Trophoblast cell (in vitro differentiated cells and primary cell): Measurements from ENCODE around the gene ARSG.

Experiments
- DNase-seq, 2 donors: peaks; one replicate each; pipeline ENCODE4 v3.0.0-alpha.2; 2016
- H2AFZ ChIP-seq: 2 replicates; pipeline ENCODE4 v1.6.1; 2013; ENCODE audit warnings: low read length, moderate library complexity, mild to moderate bottlenecking; ENCODE audit not compliant: insufficient read depth, poor library complexity
- H2AK5ac ChIP-seq: 2 replicates; pipeline ENCODE4 v1.6.1; 2013; ENCODE audit warnings: mild to moderate bottlenecking, low read length
- H2BK120ac ChIP-seq: 2 replicates; pipeline ENCODE4 v1.6.1; 2013; ENCODE audit warnings: low read length, mild to moderate bottlenecking, moderate library complexity; ENCODE audit not compliant: insufficient read depth, poor library complexity
- H2BK12ac ChIP-seq: 2 replicates; pipeline ENCODE4 v1.6.1; 2013; ENCODE audit warnings: mild to moderate bottlenecking, low read length, moderate library complexity
- H2BK5ac ChIP-seq: 2 replicates; pipeline ENCODE4 v1.6.1; 2013; ENCODE audit warnings: low read length, low read depth, moderate library complexity, mild to moderate bottlenecking; ENCODE audit not compliant: poor library complexity
- H3K14ac ChIP-seq: 2 replicates; pipeline ENCODE4 v1.6.1; 2013; ENCODE audit warnings: mild to moderate bottlenecking, low read length
- H3K18ac ChIP-seq: 2 replicates; pipeline ENCODE4 v1.6.1; 2013; ENCODE audit warnings: mild to moderate bottlenecking, low read length
- H3K23ac ChIP-seq: 2 replicates; pipeline ENCODE4 v1.6.1; 2013; ENCODE audit warnings: low read length
- H3K27ac ChIP-seq: 2 replicates; pipeline ENCODE4 v1.5.1; 2013; ENCODE audit warnings: low read depth, mild to moderate bottlenecking, inconsistent platforms, low read length, moderate library complexity
- H3K27me3 ChIP-seq: 2 replicates; pipeline ENCODE4 v1.6.1; 2013; ENCODE audit warnings: inconsistent platforms, mild to moderate bottlenecking, low read length, moderate library complexity; ENCODE audit not compliant: insufficient read depth
- H3K36me3 ChIP-seq, 2 experiments: 1 replicate in 1 of 2; 2 replicates in 1 of 2; pipeline ENCODE4 v1.6.1; 2013; ENCODE audit warnings: low read length in 2 of 2, mild to moderate bottlenecking in 2 of 2, moderate library complexity in 1 of 2; ENCODE audit not compliant: insufficient read depth in 2 of 2, control insufficient read depth in 1 of 2
- H3K4ac ChIP-seq: 2 replicates; pipeline ENCODE4 v1.6.1; 2013; ENCODE audit warnings: low read depth, mild to moderate bottlenecking, low read length, moderate library complexity
- H3K4me1 ChIP-seq, 2 experiments: 1 replicate in 1 of 2; 2 replicates in 1 of 2; pipeline ENCODE4 v1.6.1; 2013; ENCODE audit warnings: low read length in 2 of 2, mild to moderate bottlenecking in 2 of 2, moderate library complexity in 1 of 2; ENCODE audit not compliant: insufficient read depth in 2 of 2, control insufficient read depth in 1 of 2
- H3K4me2 ChIP-seq: 2 replicates; pipeline ENCODE4 v1.6.1; 2013; ENCODE audit warnings: inconsistent platforms, mild to moderate bottlenecking, low read length, moderate library complexity
- H3K4me3 ChIP-seq: 2 replicates; pipeline ENCODE4 v1.5.1; 2013; ENCODE audit warnings: mild to moderate bottlenecking, low read depth, low read length, inconsistent platforms
- H3K79me1 ChIP-seq: one replicate; pipeline ENCODE4 v1.6.1; 2013; ENCODE audit warnings: low read length
- H3K79me2 ChIP-seq: 2 replicates; pipeline ENCODE4 v1.6.1; 2013; ENCODE audit warnings: low read length, mild to moderate bottlenecking; ENCODE audit not compliant: control insufficient read depth, insufficient read depth, poor library complexity
- H3K9ac ChIP-seq: 2 replicates; pipeline ENCODE4 v1.6.1; 2013; ENCODE audit warnings: mild to moderate bottlenecking, low read length
- H3K9me3 ChIP-seq: 2 replicates; pipeline ENCODE4 v1.6.1; 2013; ENCODE audit warnings: low read depth, mild to moderate bottlenecking, control low read depth, inconsistent platforms, low read length; ENCODE audit not compliant: insufficient read depth
- H4K12ac ChIP-seq: 2 replicates; pipeline ENCODE4 v1.6.1; 2013; ENCODE audit warnings: low read depth, mild to moderate bottlenecking, low read length, moderate library complexity
- H4K8ac ChIP-seq: 2 replicates; pipeline ENCODE4 v1.6.1; 2013; ENCODE audit warnings: low read depth, mild to moderate bottlenecking, low read length, moderate library complexity
- H4K91ac ChIP-seq: one replicate; pipeline ENCODE4 v1.6.1; 2013; ENCODE audit warnings: low read depth, mild to moderate bottlenecking, low read length, moderate library complexity
- WGBS: extraction: QIAGEN DNeasy Blood & Tissue Kit; methylation state at CpG from one replicate; pipeline ENCODE4 v1.1.7; 2013; ENCODE audit warnings: missing lambda C conversion rate; ENCODE audit not compliant: insufficient read length, insufficient coverage; ENCODE audit errors: extremely low coverage; 5-methylcytosine and 5-hydroxymethylcytosine counted together

ARSG gene

GRCh38 chr17:68439656-68440290 lies 148.5 kb downstream of the ARSG start:
- Histone ChIP-seq H3K14ac (no peak overlapping the region), H3K79me1 (no peaks in the 10 kb centered on the region), H3K79me2 (no peaks in the 10 kb centered on the region), H4K91ac (no peak overlapping the region), H4K8ac (no peak overlapping the region), H3K27ac (no peak overlapping the region), H3K4ac (no peak overlapping the region), H3K27me3 (no peaks in the 10 kb centered on the region), H3K9ac (no peak overlapping the region), H2AK5ac (no peak overlapping the region), H3K23ac (no peak overlapping the region), H3K4me2 (no peak overlapping the region), H3K18ac (no peak overlapping the region), H3K36me3 (peaks cover 32 to 36% of the 10 kb centered on the region in 2 experiments), H2BK120ac (no peak overlapping the region), H2BK5ac (no peak overlapping the region), H3K4me3 (no peak overlapping the region), H4K12ac (no peak overlapping the region), H3K9me3 (no peaks in the 10 kb centered on the region), H3K4me1 (peaks cover 8 to 11% of the 10 kb centered on the region in 2 experiments), H2AFZ (no peak overlapping the region), H2BK12ac (no peak overlapping the region)
- DNase-seq: no peak
- no CpG with 5 or more reads among the region's 8 CpGs for WGBS

GRCh38 chr17:68440526-68440925 lies 149.2 kb downstream of the ARSG start:
- peaks cover 30 to 32% of the 10 kb centered on the region in 2 experiments for H3K36me3 ChIP-seq
- WGBS: no CpG with 5 or more reads among the region's 2 CpGs
- no peak overlapping the region for H4K12ac ChIP-seq
- H3K79me2 ChIP-seq: no peaks in the 10 kb centered on the region
- no peak overlapping the region for H3K9ac ChIP-seq
- H3K4me2 ChIP-seq: no peak overlapping the region
- H3K4me3 ChIP-seq: no peak overlapping the region
- H2BK12ac ChIP-seq: no peak overlapping the region
- no peaks in the 10 kb centered on the region for H3K79me1 ChIP-seq
- no peak overlapping the region for H3K14ac ChIP-seq
- no peaks in the 10 kb centered on the region for H3K9me3 ChIP-seq
- peaks cover 10 to 12% of the 10 kb centered on the region in 2 experiments for H3K4me1 ChIP-seq
- no peak overlapping the region for H2BK5ac ChIP-seq
- no peak overlapping the region for H3K23ac ChIP-seq
- H4K8ac ChIP-seq: no peak overlapping the region
- H3K4ac ChIP-seq: no peak overlapping the region
- no peak overlapping the region for H3K27ac ChIP-seq
- H2BK120ac ChIP-seq: no peak overlapping the region
- no peaks in the 10 kb centered on the region for H3K27me3 ChIP-seq
- no peak overlapping the region for H3K18ac ChIP-seq
- no peak overlapping the region for H2AFZ ChIP-seq
- DNase-seq: peak in 1 of 2 donors; percentile 66
- H4K91ac ChIP-seq: no peak overlapping the region
- H2AK5ac ChIP-seq: no peak overlapping the region

GRCh38 chr17:68441070-68441770 lies 149.9 kb downstream of the ARSG start:
- no peak overlapping the region for H3K4me2 ChIP-seq
- peak overlapping the region; percentile 54 for H2BK5ac ChIP-seq
- no peak overlapping the region for H4K8ac ChIP-seq
- peak overlapping the region; percentile 8 for H3K18ac ChIP-seq
- H4K12ac ChIP-seq: no peak overlapping the region
- H3K9ac ChIP-seq: no peak overlapping the region
- H3K14ac ChIP-seq: peak overlapping the region; percentile 26
- no peak overlapping the region for H3K4ac ChIP-seq
- no peak overlapping the region for H3K23ac ChIP-seq
- H3K4me3 ChIP-seq: no peak overlapping the region
- H3K27ac ChIP-seq: peak overlapping the region; percentile 36
- H3K9me3 ChIP-seq: no peaks in the 10 kb centered on the region
- H3K79me1 ChIP-seq: no peaks in the 10 kb centered on the region
- no peak overlapping the region for H2AFZ ChIP-seq
- no peaks in the 10 kb centered on the region for H3K79me2 ChIP-seq
- H2BK120ac ChIP-seq: no peak overlapping the region
- H2BK12ac ChIP-seq: no peak overlapping the region
- no peak overlapping the region for H2AK5ac ChIP-seq
- H3K4me1 ChIP-seq: peaks cover 10 to 12% of the 10 kb centered on the region in 2 experiments
- DNase-seq: peak; percentile 77 to 83
- H3K36me3 ChIP-seq: peaks cover 25 to 29% of the 10 kb centered on the region in 2 experiments
- no peak overlapping the region for H4K91ac ChIP-seq
- no peaks in the 10 kb centered on the region for H3K27me3 ChIP-seq
- no CpG with 5 or more reads among the region's 14 CpGs for WGBS

GRCh38 chr17:68443972-68444464 lies 152.7 kb downstream of the ARSG start:
- Histone ChIP-seq H3K4ac (no peak overlapping the region), H3K79me2 (no peaks in the 10 kb centered on the region), H2AK5ac (no peak overlapping the region), H2BK120ac (no peak overlapping the region), H3K9ac (no peak overlapping the region), H3K4me1 (peaks cover 8 to 10% of the 10 kb centered on the region in 2 experiments), H4K8ac (no peak overlapping the region), H3K4me3 (no peak overlapping the region), H3K27ac (no peak overlapping the region), H3K18ac (no peak overlapping the region), H3K9me3 (no peaks in the 10 kb centered on the region), H3K14ac (no peak overlapping the region), H2BK12ac (no peak overlapping the region), H3K79me1 (no peaks in the 10 kb centered on the region), H3K36me3 (peaks cover 23 to 38% of the 10 kb centered on the region in 2 experiments), H4K12ac (no peak overlapping the region), H2AFZ (no peak overlapping the region), H3K23ac (no peak overlapping the region), H3K27me3 (no peaks in the 10 kb centered on the region), H3K4me2 (no peak overlapping the region), H4K91ac (no peak overlapping the region), H2BK5ac (no peak overlapping the region)
- no CpG with 5 or more reads among the region's 11 CpGs for WGBS
- peak in 1 of 2 donors; percentile 69 for DNase-seq
